Measurements from ENCODE around the gene MRPL16. TPM values are rescaled to one million over a fixed set of nuclear protein-coding genes. Genes with fewer than 3 reads are reported as not detected.

The MRPL16 gene
- total and polyA plus RNA-seq, 8 donors = 17.0 to 36.6 (median 21.4) TPM

GRCh38 chr11:59770869-59771268 is 39.7 kb downstream of the MRPL16 start:
- no peak for ATAC-seq
- DNase-seq = no peak

GRCh38 chr11:59770319-59770718 is 40.3 kb downstream of the MRPL16 start:
- no peak for DNase-seq
- 96 to 99% methylated on average over 3 of the region's 3 CpGs for WGBS, 2 donors
- Histone ChIP-seq H3K9me3 (no peaks in the 10 kb centered on the region), H3K4me1 (peaks cover 0 to 19% (median 15%) of the 10 kb centered on the region in 3 donors), H3K4me3 (no peak overlapping the region), H3K36me3 (peaks cover 0 to 7% (median 0%) of the 10 kb centered on the region in 3 donors), H3K27ac (no peak overlapping the region), H3K27me3 (no peaks in the 10 kb centered on the region)
- no peak for ATAC-seq
- no peak for TF ChIP-seq CTCF (IDR thresholded peaks at IDR 0.05)
- no peak for FAIRE-seq
- intact Hi-C loops (cut with DNase I) = no loop called here

More at GRCh38 chr11:59770869-59771268, 39.7 kb downstream of the MRPL16 start:
- WGBS, 2 donors = 93 to 94% methylated on average over 8 of the region's 8 CpGs
- Histone ChIP-seq H3K9me3 (no peaks in the 10 kb centered on the region), H3K27ac (no peak overlapping the region), H3K36me3 (peaks cover 0 to 7% (median 0%) of the 10 kb centered on the region in 3 donors), H3K4me1 (peaks cover 0 to 19% (median 15%) of the 10 kb centered on the region in 3 donors), H3K4me3 (no peak overlapping the region), H3K27me3 (no peaks in the 10 kb centered on the region)
- intact Hi-C loops (cut with DNase I) = no loop called here
- no peak for FAIRE-seq
- no peak for TF ChIP-seq CTCF (IDR thresholded peaks at IDR 0.05)

GRCh38 chr11:59769828-59770227 is 40.8 kb downstream of the MRPL16 start:
- Histone ChIP-seq H3K4me1 (peaks cover 0 to 19% (median 15%) of the 10 kb centered on the region in 3 donors), H3K9me3 (no peaks in the 10 kb centered on the region), H3K36me3 (peaks cover 0 to 4% (median 0%) of the 10 kb centered on the region in 3 donors), H3K27ac (no peak overlapping the region), H3K4me3 (no peak overlapping the region), H3K27me3 (no peaks in the 10 kb centered on the region)
- no peak for FAIRE-seq
- DNase-seq = no peak
- WGBS, 2 donors = 85 to 90% methylated on average over 4 of the region's 4 CpGs
- TF ChIP-seq CTCF (IDR thresholded peaks at IDR 0.05) = no peak
- intact Hi-C loops (cut with DNase I) = no loop called here
- ATAC-seq = no peak

GRCh38 chr11:59769111-59769510 is 41.5 kb downstream of the MRPL16 start:
- no peaks in the 10 kb centered on the region for H3K36me3 ChIP-seq
- ATAC-seq = no peak
- WGBS, 2 donors = 88 to 89% methylated on average over 7 of the region's 7 CpGs
- peaks cover 0 to 19% (median 15%) of the 10 kb centered on the region in 3 donors for H3K4me1 ChIP-seq
- DNase-seq = no peak
- no peak overlapping the region for H3K4me3 ChIP-seq
- FAIRE-seq = no peak
- H3K27me3 ChIP-seq = no peaks in the 10 kb centered on the region
- no peaks in the 10 kb centered on the region for H3K9me3 ChIP-seq
- no peak for TF ChIP-seq CTCF (IDR thresholded peaks at IDR 0.05)
- H3K27ac ChIP-seq = no peak overlapping the region
- intact Hi-C loops (cut with DNase I) = no loop called here

GRCh38 chr11:59767225-59767611 is 43.4 kb downstream of the MRPL16 start:
- DNase-seq = no peak
- Histone ChIP-seq H3K4me1 (peaks cover 0 to 18% (median 15%) of the 10 kb centered on the region in 3 donors), H3K9me3 (no peaks in the 10 kb centered on the region), H3K4me3 (no peak overlapping the region), H3K27ac (no peak overlapping the region), H3K27me3 (no peaks in the 10 kb centered on the region), H3K36me3 (no peaks in the 10 kb centered on the region)
- no peak for FAIRE-seq
- intact Hi-C loops (cut with DNase I) = no loop called here
- 50 to 55% methylated on average over 1 of the region's 1 CpG for WGBS, 2 donors
- peak; percentile 27 to 68 (median 52) for ATAC-seq
- no peak for TF ChIP-seq CTCF (IDR thresholded peaks at IDR 0.05)
